NCI-H1694 treated with DMSO at 0.1 percent for 48 hours (cell line): ENCODE data around the gene TDO2.

Experiments
- DNase-seq: peaks from one replicate; lab custom pipeline; 2025; lab: John Stamatoyannopoulos, UW

Gene TDO2

GRCh38 chr4:155954118-155954685 lies 50.7 kb downstream of the TDO2 start:
- DNase-seq: no peak

GRCh38 chr4:155954939-155955338 lies 51.4 kb downstream of the TDO2 start:
- DNase-seq: no peak

GRCh38 chr4:155956461-155956860 lies 53.0 kb downstream of the TDO2 start:
- no peak for DNase-seq

- DNase-seq: no peak
These were observed 55.9 kb downstream of the TDO2 start for GRCh38 chr4:155959417-155959816.

GRCh38 chr4:155960522-155960921 lies 57.0 kb downstream of the TDO2 start:
- DNase-seq: no peak

GRCh38 chr4:155961575-155961974 lies 58.1 kb downstream of the TDO2 start:
- DNase-seq: no peak

GRCh38 chr4:155962767-155963166 lies 59.3 kb downstream of the TDO2 start:
- DNase-seq: no peak

GRCh38 chr4:155964016-155964891 lies 60.8 kb downstream of the TDO2 start:
- DNase-seq: no peak

- no peak for DNase-seq
These were observed 62.7 kb downstream of the TDO2 start for GRCh38 chr4:155966171-155966570.

GRCh38 chr4:155966731-155967395 lies 63.4 kb downstream of the TDO2 start:
- no peak for DNase-seq
